HG02588 (cell line): Measurements from ENCODE around the gene TEX35.

ENCODE experiments used
- ATAC-seq: cut with Tn5 transposase; IDR thresholded peaks from one replicate; pipeline ENCODE4 v1.9.1; 2021; ENCODE audit warnings: mild to moderate bottlenecking, moderate library complexity; ENCODE audit not compliant: unreplicated experiment

Gene TEX35

DNA sequence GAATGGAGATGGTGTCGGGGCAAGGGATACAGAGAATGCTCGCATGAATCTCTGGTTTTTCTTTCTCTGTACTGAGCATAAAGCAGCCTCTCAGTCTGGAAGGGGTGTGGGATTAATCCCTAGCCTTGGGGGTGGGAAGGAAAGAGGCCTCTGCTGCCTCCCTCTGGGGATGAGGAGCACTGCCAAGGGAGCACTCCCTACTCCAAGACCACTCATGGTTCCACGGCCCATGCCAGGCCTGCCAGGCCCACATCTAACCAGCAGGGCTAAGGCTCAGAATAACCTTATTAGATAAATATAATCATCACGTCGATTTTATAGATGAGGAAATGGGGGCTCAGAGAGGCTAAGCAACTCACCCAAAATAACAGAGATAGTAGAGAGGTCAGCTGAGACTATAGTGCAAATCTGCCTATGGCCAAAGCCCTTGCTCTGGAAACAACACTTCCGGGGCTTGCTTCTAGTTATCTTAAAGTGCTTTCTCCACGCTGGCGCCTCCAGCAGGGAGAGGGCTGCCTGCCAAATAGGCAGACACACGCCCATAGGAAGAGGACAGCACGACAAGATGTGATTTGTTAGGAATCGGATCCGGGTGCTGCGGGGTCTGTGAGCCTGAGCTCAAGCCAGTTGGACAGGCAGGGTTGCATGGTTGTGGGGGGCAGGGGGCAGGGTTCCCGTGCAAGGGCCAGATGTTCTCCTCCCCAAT is 522 bp downstream of the TEX35 start:
- ATAC-seq, result no peak

GRCh38 chr1:178516110-178516509 is 3.2 kb downstream of the TEX35 start:
- ATAC-seq, result no peak

- ATAC-seq, result no peak
Observed at GRCh38 chr1:178518894-178519293, 6.0 kb downstream of the TEX35 start.

GRCh38 chr1:178520803-178521202 is 7.9 kb downstream of the TEX35 start:
- ATAC-seq, result no peak

DNA sequence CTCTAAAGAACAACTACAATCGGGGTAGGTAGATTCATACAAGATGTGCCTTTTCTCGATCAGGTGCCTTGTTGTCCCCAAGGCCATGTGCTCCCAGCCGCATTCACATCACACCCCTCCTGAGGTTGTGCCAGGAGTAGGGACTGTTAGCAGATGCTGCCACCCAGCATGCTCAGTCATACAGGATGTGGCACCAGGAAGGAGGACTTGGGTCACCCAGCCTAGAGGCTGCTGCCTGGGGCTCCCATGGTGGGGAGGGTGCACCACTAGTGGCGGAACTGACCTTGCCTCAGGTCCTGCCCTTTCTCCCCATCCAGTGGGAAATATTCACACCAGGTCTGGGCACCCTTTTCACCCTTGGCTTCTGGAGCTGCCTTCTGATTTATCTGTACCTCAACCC is 8.3 kb downstream of the TEX35 start:
- ATAC-seq, result no peak

- ATAC-seq, result no peak
Observed at GRCh38 chr1:178527117-178527516, 14.2 kb downstream of the TEX35 start.

DNA sequence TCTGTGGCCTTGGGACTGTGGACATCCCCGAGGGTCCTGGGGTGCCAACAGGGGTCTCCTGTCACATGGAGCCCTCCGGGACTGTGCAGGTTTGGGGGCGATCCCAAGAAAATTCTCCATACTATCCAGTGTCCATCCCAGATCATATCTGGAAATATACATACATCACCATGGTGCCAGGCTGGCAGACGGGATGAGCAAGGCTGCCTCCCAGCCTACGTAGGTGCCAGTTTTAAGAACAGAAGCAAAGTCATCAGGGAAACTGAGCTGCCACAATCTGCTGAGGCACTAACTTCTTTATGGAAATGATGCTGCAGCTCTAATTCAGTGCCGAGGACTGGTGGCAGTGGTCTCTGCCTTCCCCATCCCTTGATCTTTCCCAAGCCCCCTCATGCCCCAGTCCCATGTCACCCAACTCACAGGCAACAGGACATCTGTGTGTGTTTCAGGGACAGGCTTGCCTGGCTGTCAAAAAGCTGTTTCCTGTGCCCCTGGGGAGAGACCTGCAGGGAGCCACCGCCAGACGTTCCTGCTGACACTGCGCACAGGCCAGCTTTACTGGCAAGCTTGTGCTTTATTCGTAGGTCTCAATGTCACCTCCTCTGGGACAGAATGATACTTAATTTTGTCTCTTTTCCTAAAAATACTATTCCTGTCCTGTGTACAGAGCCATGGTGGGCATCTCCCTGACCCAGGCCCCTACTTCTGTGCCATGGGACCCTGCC is 15.5 kb downstream of the TEX35 start:
- no peak for ATAC-seq

DNA sequence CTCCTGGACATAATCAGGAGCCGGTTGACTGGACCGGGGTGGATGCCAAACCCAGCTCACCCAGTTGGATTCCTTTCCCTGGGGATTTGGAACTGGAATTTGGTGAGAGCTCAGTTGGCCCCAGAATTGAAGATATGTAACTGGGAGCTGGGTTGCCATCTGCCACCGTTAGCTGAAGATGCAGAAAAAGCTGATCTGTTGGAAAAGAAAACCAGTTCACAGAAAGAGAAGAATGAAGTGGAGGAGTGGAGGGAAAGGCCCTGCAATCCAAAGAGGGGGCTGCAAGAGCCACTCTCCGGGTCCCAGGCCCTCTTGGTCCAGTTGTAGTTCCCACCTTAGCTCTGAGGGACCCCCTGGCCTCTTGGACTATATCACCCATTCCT is 16.0 kb downstream of the TEX35 start:
- ATAC-seq, result no peak

DNA sequence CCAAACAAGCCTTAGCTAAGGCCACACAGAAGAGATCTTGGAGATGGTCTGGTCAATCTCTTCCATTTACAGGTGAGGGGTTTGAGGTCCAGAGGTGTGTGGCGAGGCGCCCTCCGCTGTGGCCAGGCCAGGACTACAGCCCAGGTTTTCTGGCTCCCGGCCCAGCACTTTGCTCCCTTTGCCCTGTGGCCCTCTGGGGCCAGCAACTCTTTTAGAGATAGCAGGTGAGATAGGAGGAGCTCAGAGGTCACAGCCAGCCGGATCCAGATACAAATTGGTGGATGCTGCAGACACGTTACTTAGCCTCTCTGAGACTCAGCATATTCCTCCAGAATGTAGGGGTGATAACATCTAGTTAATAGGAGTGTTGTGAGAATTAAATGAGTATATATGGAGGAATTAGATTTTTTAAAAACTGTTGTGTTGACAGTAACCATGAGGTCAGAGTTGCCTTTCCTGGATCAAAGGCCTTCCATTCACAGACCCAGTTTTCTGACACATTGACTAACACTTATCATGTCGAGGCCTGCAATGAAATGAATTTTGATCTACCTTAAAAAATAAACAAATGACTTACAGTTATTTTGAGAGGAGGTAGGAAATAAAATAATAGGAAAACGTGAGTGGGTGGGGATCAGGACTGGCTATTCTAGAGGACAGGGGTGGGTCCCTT is 16.6 kb downstream of the TEX35 start:
- ATAC-seq, result no peak

DNA sequence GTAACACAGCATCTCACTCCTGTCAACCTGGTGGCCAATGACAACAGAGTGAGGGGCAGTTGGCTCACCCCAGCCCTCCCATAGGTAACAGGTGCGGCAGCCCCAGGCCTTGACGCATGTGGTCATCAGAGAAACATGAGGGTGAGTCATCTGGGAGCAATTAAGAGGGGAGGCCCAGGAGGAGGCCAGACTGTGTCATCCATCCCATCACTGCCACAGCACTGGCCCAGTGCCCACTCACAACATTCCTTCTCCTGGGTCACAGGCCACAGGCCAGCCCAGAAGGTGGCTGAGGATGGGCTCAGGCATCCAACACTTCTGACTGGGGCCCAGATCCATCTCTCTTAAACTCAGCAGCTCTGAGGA is 17.1 kb downstream of the TEX35 start:
- no peak for ATAC-seq

DNA sequence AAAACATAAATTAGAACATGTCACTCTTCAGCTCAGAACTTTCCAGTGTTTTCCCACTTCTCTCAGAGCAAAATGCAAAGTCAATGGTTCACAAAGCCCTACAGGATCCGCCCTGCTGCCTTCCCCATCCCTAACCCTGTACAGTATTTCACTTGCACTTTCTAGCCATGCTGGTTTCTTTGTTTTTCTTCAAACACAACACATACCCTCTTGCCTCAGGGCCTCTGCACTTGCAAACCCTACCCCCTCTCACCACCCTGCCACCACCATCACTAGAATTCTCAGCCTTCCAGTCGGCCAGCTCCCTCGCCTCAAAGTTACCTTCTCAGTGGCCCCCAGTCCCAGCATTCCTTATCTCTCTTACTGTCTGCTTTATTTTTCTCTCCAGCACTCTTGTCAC is 17.6 kb downstream of the TEX35 start:
- no peak for ATAC-seq

DNA sequence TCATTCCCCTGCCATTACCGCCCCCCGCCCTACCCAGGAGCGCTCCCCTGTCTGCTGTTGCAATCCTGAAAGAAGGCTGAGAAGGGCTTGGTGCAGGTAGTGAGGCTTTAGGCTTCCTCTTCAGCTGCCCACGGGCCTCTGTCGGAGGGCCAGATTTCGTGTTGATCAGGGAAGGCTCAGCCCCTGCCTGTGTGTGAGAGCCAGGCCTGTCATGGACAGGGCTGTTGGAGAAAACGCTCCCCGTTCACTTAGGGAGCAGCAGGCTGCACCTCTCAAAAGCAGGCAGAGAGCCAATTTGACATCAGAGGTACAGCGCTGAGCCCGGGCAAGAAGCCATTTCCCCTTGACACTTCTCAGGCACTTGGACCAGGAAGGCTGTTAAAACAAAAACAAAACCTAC is 19.0 kb downstream of the TEX35 start:
- ATAC-seq, result no peak

DNA sequence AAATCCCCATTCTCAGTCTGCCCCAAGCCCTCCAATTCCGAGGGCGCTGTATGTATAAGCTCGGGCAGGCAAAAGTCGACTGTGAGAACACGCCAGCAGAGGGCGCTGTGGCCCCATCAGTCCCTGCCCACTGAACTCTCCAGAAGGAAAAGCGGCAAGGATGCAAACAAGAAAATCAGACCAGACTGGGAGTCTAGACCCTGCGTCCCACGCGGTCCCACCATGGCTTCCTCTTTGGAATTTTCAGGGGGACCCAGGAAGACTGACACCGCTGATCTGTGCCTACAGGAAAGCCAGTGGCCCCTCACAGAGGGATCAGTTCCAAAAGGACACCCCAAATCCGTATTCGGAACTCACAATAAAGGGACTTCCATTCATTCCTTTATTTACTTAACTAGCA is 19.5 kb downstream of the TEX35 start:
- ATAC-seq, result peak; percentile 90

- ATAC-seq, result no peak
Observed at GRCh38 chr1:178533121-178533946, 20.4 kb downstream of the TEX35 start.

GRCh38 chr1:178534137-178534868 is 21.4 kb downstream of the TEX35 start:
- no peak for ATAC-seq

DNA sequence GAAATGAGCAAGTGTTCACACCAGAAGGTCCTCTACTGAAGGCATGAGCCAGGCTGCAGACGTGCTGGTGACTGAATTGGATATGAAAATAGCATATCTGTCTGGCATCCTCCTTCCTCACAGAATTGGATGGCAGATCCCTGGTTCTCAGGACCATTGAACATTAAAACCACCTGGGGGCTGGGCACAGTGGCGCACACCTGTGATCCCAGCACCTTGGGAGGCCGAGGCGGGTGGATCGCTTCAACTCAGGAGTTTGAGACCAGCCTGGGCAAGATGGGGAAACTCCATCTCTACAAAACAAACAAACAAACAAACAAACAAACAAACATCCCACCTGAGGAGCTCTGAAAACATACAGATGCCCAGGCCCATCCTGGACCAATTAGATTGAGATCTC is 23.4 kb downstream of the TEX35 start:
- no peak for ATAC-seq

DNA sequence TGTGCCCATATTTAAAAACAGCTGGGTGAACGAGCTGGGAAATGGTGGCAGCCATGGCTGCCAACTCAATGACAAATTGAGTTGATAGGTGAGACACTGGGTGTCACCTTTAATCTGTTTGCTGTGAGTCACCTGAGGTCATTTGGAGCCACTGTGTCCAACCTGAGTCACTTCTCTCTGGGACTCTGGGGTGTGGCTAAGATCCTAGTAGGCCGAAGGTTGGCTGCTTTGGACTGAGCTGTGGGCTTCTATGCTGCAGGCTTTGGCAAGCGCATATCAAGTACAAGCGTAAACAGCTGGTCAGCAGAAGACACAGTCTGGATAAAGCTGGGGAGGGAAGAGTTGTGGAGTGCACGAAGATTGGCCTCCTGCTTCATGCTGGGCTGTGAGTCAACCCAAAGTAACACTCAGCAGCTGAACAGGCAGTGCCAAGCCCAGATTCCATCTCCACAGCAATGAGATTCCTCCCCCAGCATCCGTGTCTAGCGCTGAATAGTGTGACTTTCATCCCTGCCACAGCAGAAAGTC is 24.0 kb downstream of the TEX35 start:
- no peak for ATAC-seq

GRCh38 chr1:178537382-178538090 is 24.6 kb downstream of the TEX35 start:
- no peak for ATAC-seq

GRCh38 chr1:178538192-178538916 is 25.4 kb downstream of the TEX35 start:
- ATAC-seq, result no peak
